CD8-positive, alpha-beta memory T cell (primary cell): ENCODE data around the gene CLCN3. TPM values are rescaled to one million over a fixed set of nuclear protein-coding genes. Genes with fewer than 3 reads are reported as not detected.
A peak's percentile ranks its signal among the peaks of the same experiment; 100 is the strongest.
"Not testable (repeated sequence)": the region's sequence is repeated elsewhere in the genome, so short reads cannot be mapped to it uniquely, and the experiment has no call there.

ENCODE experiments used
- CTCF ChIA-PET: fragments of 350-600 bp; sonication (Branson Sonifier 250); formaldehyde crosslinking; loops from one replicate; lab custom pipeline; 2021; ENCODE audit warnings: antibody characterized with exemption; lab: Charles Lee
- POLR2A ChIA-PET: fragments of 350-600 bp; sonication (Branson Sonifier 250); formaldehyde crosslinking; loops from one replicate; lab custom pipeline; 2021; ENCODE audit warnings: antibody characterized with exemption; lab: Charles Lee
- DNase-seq, 5 donors: peaks; one replicate each; pipeline versions ENCODE4 v3.0.0 to v3.0.0-alpha.2; 2020 to 2022; ENCODE audit warnings: mixed read lengths in 1 of 5
- H3K27ac ChIP-seq: one replicate; pipeline ENCODE4 v1.7.0; 2013; ENCODE audit warnings: low read depth, mild to moderate bottlenecking, low read length, moderate library complexity
- H3K27me3 ChIP-seq: 2 replicates; pipeline ENCODE4 v1.7.0; 2013; ENCODE audit warnings: low read length, mild to moderate bottlenecking; ENCODE audit not compliant: insufficient read depth, poor library complexity, severe bottlenecking
- H3K36me3 ChIP-seq: 2 replicates; pipeline ENCODE4 v1.7.0; 2013; ENCODE audit warnings: mild to moderate bottlenecking, low read length, moderate library complexity; ENCODE audit not compliant: insufficient read depth
- H3K4me1 ChIP-seq: 2 replicates; pipeline ENCODE4 v1.7.0; 2013; ENCODE audit warnings: mild to moderate bottlenecking, low read length, moderate library complexity; ENCODE audit not compliant: insufficient read depth
- H3K4me3 ChIP-seq: 2 replicates; pipeline ENCODE4 v1.7.0; 2013; ENCODE audit warnings: mild to moderate bottlenecking, low read length
- H3K9me3 ChIP-seq: 2 replicates; pipeline ENCODE4 v1.7.0; 2013; ENCODE audit warnings: mild to moderate bottlenecking, low read length
- H3K27ac Mint-ChIP-seq, 8 donors: one replicate each; pipeline ENCODE4 v1.8.0; 2020 to 2021; ENCODE audit warnings: mixed read lengths in 8 of 8, mild to moderate bottlenecking in 6 of 8, inconsistent platforms in 3 of 8, moderate library complexity in 3 of 8
- H3K27me3 Mint-ChIP-seq, 2 donors: one replicate each; pipeline ENCODE4 v1.8.0; 2020 to 2021; ENCODE audit warnings: mixed read lengths in 2 of 2, mild to moderate bottlenecking in 1 of 2, moderate library complexity in 1 of 2
- H3K36me3 Mint-ChIP-seq, 3 donors: one replicate each; pipeline ENCODE4 v1.8.0; 2020 to 2021; ENCODE audit warnings: mixed read lengths in 3 of 3, inconsistent platforms in 1 of 3, mild to moderate bottlenecking in 1 of 3
- H3K4me1 Mint-ChIP-seq, 3 donors: one replicate each; pipeline ENCODE4 v1.8.0; 2020 to 2021; ENCODE audit warnings: mixed read lengths in 3 of 3, inconsistent platforms in 1 of 3, mild to moderate bottlenecking in 1 of 3
- H3K4me3 Mint-ChIP-seq, 7 donors: one replicate each; pipeline ENCODE4 v1.8.0; 2020 to 2021; ENCODE audit warnings: mixed read lengths in 7 of 7, mild to moderate bottlenecking in 6 of 7, moderate library complexity in 4 of 7, inconsistent platforms in 2 of 7
- H3K9me3 Mint-ChIP-seq, 5 donors: one replicate each; pipeline ENCODE4 v1.8.0; 2020 to 2022; ENCODE audit warnings: mixed read lengths in 5 of 5, mild to moderate bottlenecking in 3 of 5, moderate library complexity in 2 of 5, inconsistent platforms in 1 of 5
- polyA plus RNA-seq: library from polyadenylated mRNA; unstranded; fragments of 300-500 nt; fragmentation: Illumina TruSeq; gene quantifications from one replicate; pipeline ENCODE4 v1.2.3, GENCODE V29; 2021
- total RNA-seq, 2 experiments: library from RNA; stranded (reverse); gene quantifications; one replicate each; pipeline ENCODE4 v1.2.3, GENCODE V29; 2021

Gene CLCN3
- total and polyA plus RNA-seq, 3 experiments from 2014 or later = 12.8 to 24.5 (median 23.3) TPM

DNA sequence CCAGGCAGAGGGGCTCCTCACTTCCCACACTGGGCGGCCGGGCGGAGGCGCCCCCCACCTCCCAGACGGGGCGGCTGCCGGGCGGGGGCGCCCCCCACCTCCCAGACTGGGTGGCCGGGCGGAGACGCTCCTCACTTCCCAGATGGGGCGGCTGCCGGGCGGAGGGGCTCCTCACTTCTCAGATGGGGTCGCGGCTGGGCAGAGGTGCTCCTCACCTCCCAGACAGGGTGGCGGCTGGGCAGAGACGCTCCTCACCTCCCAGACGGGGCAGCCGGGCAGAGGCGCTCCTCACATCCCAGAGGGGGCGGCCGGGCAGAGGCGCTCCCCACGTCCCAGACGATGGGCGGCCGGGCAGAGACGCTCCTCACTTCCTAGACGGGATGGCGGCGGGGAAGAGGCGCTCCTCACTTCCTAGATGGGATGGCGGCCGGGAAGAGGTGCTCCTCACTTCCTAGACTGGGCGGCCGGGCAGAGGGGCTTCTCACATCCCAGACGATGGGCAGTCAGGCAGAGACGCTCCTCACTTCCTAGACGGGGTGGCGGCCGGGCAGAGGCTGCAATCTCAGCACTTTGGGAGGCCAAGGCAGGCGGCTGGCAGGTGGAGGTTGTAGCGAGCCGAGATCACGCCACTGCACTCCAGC lies 58.7 kb downstream of the CLCN3 start:
- H3K4me1 ChIP-seq, H3K4me3 ChIP-seq, H3K9me3 Mint-ChIP-seq, H3K27me3 ChIP-seq, CTCF ChIA-PET, H3K27me3 Mint-ChIP-seq, H3K36me3 ChIP-seq, H3K4me3 Mint-ChIP-seq, POLR2A ChIA-PET, H3K27ac Mint-ChIP-seq, H3K27ac ChIP-seq, DNase-seq, H3K9me3 ChIP-seq: not testable (repeated sequence)
- H3K4me1 Mint-ChIP-seq = peaks cover 8 to 26% (median 20%) of the 10 kb centered on the region in 3 donors
- H3K36me3 Mint-ChIP-seq = peaks cover 3 to 33% (median 4%) of the 10 kb centered on the region in 3 donors

- ChIA-PET POLR2A (no interaction called here), CTCF (no interaction called here)
- Histone ChIP-seq H3K27ac (no peak overlapping the region), H3K27me3 (no peaks in the 10 kb centered on the region), H3K36me3 (no peaks in the 10 kb centered on the region), H3K4me1 (no peaks in the 10 kb centered on the region), H3K9me3 (no peaks in the 10 kb centered on the region), H3K4me3 (no peak overlapping the region)
- Mint-ChIP-seq H3K4me1 (peaks cover 2 to 7% (median 4%) of the 10 kb centered on the region in 3 donors), H3K4me3 (no peak overlapping the region), H3K9me3 (no peaks in the 10 kb centered on the region), H3K27ac (no peak overlapping the region), H3K36me3 (peaks cover 5 to 53% (median 14%) of the 10 kb centered on the region in 3 donors), H3K27me3 (no peaks in the 10 kb centered on the region)
- DNase-seq = no peak
Observed at GRCh38 chr4:169682372-169683047, 62.1 kb downstream of the CLCN3 start.

DNA sequence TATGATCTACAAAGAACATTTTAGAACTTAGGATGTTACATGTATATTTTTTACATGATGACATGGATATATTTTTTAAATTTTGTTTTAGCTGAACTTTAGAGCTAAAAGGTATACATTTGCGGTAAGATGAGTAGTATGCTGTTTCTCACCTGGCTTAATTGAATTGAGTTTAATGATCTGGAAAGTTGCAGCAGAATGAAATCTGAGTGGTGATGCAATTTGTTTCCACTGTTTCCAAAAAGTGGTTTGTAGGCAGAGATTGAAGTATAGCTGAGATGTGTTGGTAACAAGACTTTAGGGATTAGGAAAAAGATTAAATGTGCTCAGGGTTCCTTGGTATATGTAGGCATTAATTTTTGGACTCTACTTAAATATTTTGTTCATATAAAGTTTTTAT lies 69.3 kb downstream of the CLCN3 start:
- CTCF ChIA-PET = no interaction called here
- H3K36me3 ChIP-seq = no peaks in the 10 kb centered on the region
- no peak for DNase-seq
- peak overlapping the region in 1 of 8 donors; percentile 40 for H3K27ac Mint-ChIP-seq
- H3K4me1 ChIP-seq = no peaks in the 10 kb centered on the region
- H3K4me3 ChIP-seq = no peak overlapping the region
- H3K9me3 ChIP-seq = no peaks in the 10 kb centered on the region
- no peaks in the 10 kb centered on the region for H3K9me3 Mint-ChIP-seq
- no peak overlapping the region for H3K4me3 Mint-ChIP-seq
- H3K27ac ChIP-seq = no peak overlapping the region
- peaks cover 3 to 6% (median 4%) of the 10 kb centered on the region in 3 donors for H3K4me1 Mint-ChIP-seq
- POLR2A ChIA-PET = no interaction called here
- peaks cover 10 to 53% (median 14%) of the 10 kb centered on the region in 3 donors for H3K36me3 Mint-ChIP-seq
- H3K27me3 ChIP-seq = no peaks in the 10 kb centered on the region
- no peaks in the 10 kb centered on the region for H3K27me3 Mint-ChIP-seq

- Histone ChIP-seq H3K4me1 (no peaks in the 10 kb centered on the region), H3K4me3 (no peak overlapping the region), H3K27me3 (no peaks in the 10 kb centered on the region), H3K27ac (no peak overlapping the region), H3K9me3 (no peaks in the 10 kb centered on the region), H3K36me3 (no peaks in the 10 kb centered on the region)
- Mint-ChIP-seq H3K27ac (no peak overlapping the region), H3K4me1 (peaks cover 3 to 6% (median 4%) of the 10 kb centered on the region in 3 donors), H3K27me3 (no peaks in the 10 kb centered on the region), H3K4me3 (no peak overlapping the region), H3K36me3 (peaks cover 10 to 55% (median 13%) of the 10 kb centered on the region in 3 donors), H3K9me3 (no peaks in the 10 kb centered on the region)
- DNase-seq = no peak
- POLR2A ChIA-PET = no interaction called here
- CTCF ChIA-PET = interaction anchor here (0.8 kb wide), 1 partner anchor 14 kb away, joined by 3 read pairs; no protein-coding TSS in a partner anchor
Observed at GRCh38 chr4:169690787-169691186, 70.4 kb downstream of the CLCN3 start.

GRCh38 chr4:169698331-169698730 lies 78.0 kb downstream of the CLCN3 start:
- ChIA-PET CTCF (no interaction called here), POLR2A (no interaction called here)
- H3K4me3 ChIP-seq = no peak overlapping the region
- Mint-ChIP-seq H3K27me3 (no peaks in the 10 kb centered on the region), H3K36me3 (peaks cover 0 to 60% (median 10%) of the 10 kb centered on the region in 3 donors), H3K27ac (peak overlapping the region in 2 of 8 donors; percentile 66 to 83), H3K4me1 (no peaks in the 10 kb centered on the region), H3K4me3 (no peak overlapping the region), H3K9me3 (no peaks in the 10 kb centered on the region)
- peaks cover 11% of the 10 kb centered on the region for H3K36me3 ChIP-seq
- no peaks in the 10 kb centered on the region for H3K27me3 ChIP-seq
- H3K9me3 ChIP-seq = no peaks in the 10 kb centered on the region
- no peak for DNase-seq
- no peaks in the 10 kb centered on the region for H3K4me1 ChIP-seq
- no peak overlapping the region for H3K27ac ChIP-seq

GRCh38 chr4:169707958-169708643 lies 87.7 kb downstream of the CLCN3 start:
- ChIA-PET POLR2A (no interaction called here), CTCF (interaction anchor here (1.2 kb wide), 1 partner anchor 17 kb away, joined by 3 read pairs; no protein-coding TSS in a partner anchor)
- H3K27ac ChIP-seq = no peak overlapping the region
- H3K4me1 ChIP-seq = no peaks in the 10 kb centered on the region
- DNase-seq = no peak
- H3K4me1 Mint-ChIP-seq = peaks cover 0 to 3% (median 0%) of the 10 kb centered on the region in 3 donors
- H3K27me3 ChIP-seq = no peaks in the 10 kb centered on the region
- no peaks in the 10 kb centered on the region for H3K9me3 Mint-ChIP-seq
- H3K27me3 Mint-ChIP-seq = peaks cover 0 to 2% of the 10 kb centered on the region in 2 donors
- no peak overlapping the region for H3K4me3 Mint-ChIP-seq
- H3K27ac Mint-ChIP-seq = peak overlapping the region in 3 of 8 donors; percentile 20 to 68 (median 46)
- H3K4me3 ChIP-seq = no peak overlapping the region
- peaks cover 0 to 57% (median 28%) of the 10 kb centered on the region in 3 donors for H3K36me3 Mint-ChIP-seq
- peaks cover 1% of the 10 kb centered on the region for H3K36me3 ChIP-seq
- no peaks in the 10 kb centered on the region for H3K9me3 ChIP-seq

GRCh38 chr4:169715826-169716225 lies 95.4 kb downstream of the CLCN3 start:
- ChIA-PET CTCF (no interaction called here), POLR2A (no interaction called here)
- Histone ChIP-seq H3K27me3 (no peaks in the 10 kb centered on the region), H3K9me3 (no peaks in the 10 kb centered on the region), H3K36me3 (peaks cover 4% of the 10 kb centered on the region), H3K27ac (no peak overlapping the region), H3K4me1 (no peaks in the 10 kb centered on the region), H3K4me3 (no peak overlapping the region)
- Mint-ChIP-seq H3K36me3 (peaks cover 0 to 69% (median 13%) of the 10 kb centered on the region in 3 donors), H3K4me1 (no peaks in the 10 kb centered on the region), H3K27me3 (no peaks in the 10 kb centered on the region), H3K4me3 (no peak overlapping the region), H3K27ac (peak overlapping the region in 2 of 8 donors; percentile 17 to 23), H3K9me3 (no peaks in the 10 kb centered on the region)
- no peak for DNase-seq

GRCh38 chr4:169716677-169717076 lies 96.3 kb downstream of the CLCN3 start:
- no peaks in the 10 kb centered on the region for H3K27me3 ChIP-seq
- Mint-ChIP-seq H3K27ac (no peak overlapping the region), H3K4me1 (no peaks in the 10 kb centered on the region), H3K9me3 (no peaks in the 10 kb centered on the region), H3K27me3 (no peaks in the 10 kb centered on the region), H3K4me3 (no peak overlapping the region), H3K36me3 (peaks cover 0 to 70% (median 17%) of the 10 kb centered on the region in 3 donors)
- POLR2A ChIA-PET = no interaction called here
- no peaks in the 10 kb centered on the region for H3K4me1 ChIP-seq
- no peak for DNase-seq
- H3K9me3 ChIP-seq = no peaks in the 10 kb centered on the region
- H3K4me3 ChIP-seq = no peak overlapping the region
- peaks cover 4% of the 10 kb centered on the region for H3K36me3 ChIP-seq
- no peak overlapping the region for H3K27ac ChIP-seq
- CTCF ChIA-PET = interaction anchor here (1.1 kb wide), 1 partner anchor 15 kb away, joined by 3 read pairs; no protein-coding TSS in a partner anchor
